ENCODE results near the gene CCDC141. TPM values are rescaled to one million over a fixed set of nuclear protein-coding genes. Genes with fewer than 3 reads are reported as not detected.

The CCDC141 gene
- total RNA-seq, 3 donors from 2014 or later = 0.58 to 0.84 (median 0.74) TPM

DNA sequence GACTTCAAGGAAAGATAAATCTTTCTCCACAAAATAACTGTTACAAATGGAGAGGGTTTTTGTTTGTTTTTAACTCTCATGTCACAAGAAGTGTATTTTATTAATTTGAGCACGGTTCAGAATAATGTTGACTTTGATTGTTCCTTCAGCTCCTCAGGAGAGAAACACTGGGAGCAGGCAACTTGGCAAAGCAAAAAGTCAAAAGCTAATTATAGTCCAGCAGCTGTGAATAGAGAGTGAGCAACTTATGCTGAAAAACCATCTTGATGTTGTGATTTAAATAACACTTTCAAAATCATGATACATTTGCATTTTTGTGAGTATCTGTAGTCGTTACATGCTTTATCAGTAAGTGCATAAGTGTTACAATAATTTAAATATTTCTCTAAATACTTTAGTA lies 205.2 kb downstream of the CCDC141 start:
- Mint-ChIP-seq H3K4me1 (ENCODE audit: low read depth) (no peaks in the 10 kb centered on the region), H3K4me3 (no peak overlapping the region), H3K36me3 (ENCODE audit: insufficient read depth) (peaks cover 27% of the 10 kb centered on the region), H3K9me3 (no peaks in the 10 kb centered on the region), H3K27me3 (ENCODE audit: low read depth) (no peaks in the 10 kb centered on the region)
- no peak for ATAC-seq
- no peak for DNase-seq

DNA sequence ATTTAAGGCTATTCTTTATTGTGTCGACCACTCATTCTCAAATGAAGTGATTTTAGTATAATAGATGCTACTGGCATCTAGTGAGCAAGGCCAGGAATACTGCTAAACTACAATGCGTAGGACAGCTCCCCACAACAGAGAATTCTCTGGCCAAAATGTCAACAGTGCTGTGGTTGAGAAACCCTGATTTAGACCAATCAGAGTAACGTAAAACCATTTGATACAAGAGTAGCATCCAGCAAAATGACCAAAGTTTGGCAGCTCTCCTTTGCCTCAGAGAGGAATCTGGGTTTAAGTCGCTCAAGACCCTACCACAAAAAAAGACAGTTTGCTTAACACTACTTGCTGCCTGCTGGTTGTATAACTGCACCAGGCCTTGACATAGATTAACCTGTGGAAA lies 205.7 kb downstream of the CCDC141 start:
- Mint-ChIP-seq H3K36me3 (ENCODE audit: insufficient read depth) (peaks cover 24% of the 10 kb centered on the region), H3K27me3 (ENCODE audit: low read depth) (no peaks in the 10 kb centered on the region)
- no peak for ATAC-seq

DNA sequence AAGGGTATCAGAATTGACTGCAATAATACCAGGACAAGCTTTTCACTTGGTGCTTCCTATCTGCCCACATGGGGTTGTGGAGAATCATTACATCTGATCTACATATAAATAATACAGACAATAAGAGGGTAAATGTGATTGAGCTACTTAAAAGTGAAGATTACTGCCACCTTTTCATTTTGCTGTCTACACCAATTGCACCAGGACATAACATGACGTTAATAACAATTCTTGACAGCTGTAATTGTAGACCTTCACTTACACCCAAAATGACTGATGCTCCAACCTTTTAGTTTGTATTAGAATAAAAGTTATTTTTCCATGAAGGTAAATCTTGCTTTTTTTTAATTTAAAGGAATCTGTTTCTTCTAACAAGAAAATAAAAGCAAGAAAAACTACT lies 206.2 kb downstream of the CCDC141 start:
- ATAC-seq (no peak), DNase-seq (no peak)
- Mint-ChIP-seq H3K4me3 (no peak overlapping the region), H3K9me3 (no peaks in the 10 kb centered on the region), H3K27me3 (ENCODE audit: low read depth) (no peaks in the 10 kb centered on the region), H3K4me1 (ENCODE audit: low read depth) (no peaks in the 10 kb centered on the region), H3K36me3 (ENCODE audit: insufficient read depth) (peaks cover 24% of the 10 kb centered on the region)

More for the DNA sequence above, 205.7 kb downstream of the CCDC141 start:
- DNase-seq = no peak
- Mint-ChIP-seq H3K4me1 (ENCODE audit: low read depth) (no peaks in the 10 kb centered on the region), H3K9me3 (no peaks in the 10 kb centered on the region), H3K4me3 (no peak overlapping the region)

GRCh38 chr2:178836807-178837206 lies 213.1 kb downstream of the CCDC141 start:
- ATAC-seq (no peak), DNase-seq (no peak)
- no peaks in the 10 kb centered on the region for H3K4me1 Mint-ChIP-seq (ENCODE audit: low read depth)
- H3K27me3 Mint-ChIP-seq (ENCODE audit: low read depth) = no peaks in the 10 kb centered on the region
- H3K36me3 Mint-ChIP-seq (ENCODE audit: insufficient read depth) = peaks cover 16% of the 10 kb centered on the region
- no peaks in the 10 kb centered on the region for H3K9me3 Mint-ChIP-seq
- H3K4me3 Mint-ChIP-seq = no peak overlapping the region

GRCh38 chr2:178834086-178834485 lies 215.9 kb downstream of the CCDC141 start:
- Mint-ChIP-seq H3K4me3 (no peak overlapping the region), H3K4me1 (ENCODE audit: low read depth) (peaks cover 17% of the 10 kb centered on the region), H3K36me3 (ENCODE audit: insufficient read depth) (peaks cover 8% of the 10 kb centered on the region), H3K9me3 (no peaks in the 10 kb centered on the region), H3K27me3 (ENCODE audit: low read depth) (no peaks in the 10 kb centered on the region)
- no peak for DNase-seq
- ATAC-seq = no peak

GRCh38 chr2:178833382-178833781 lies 216.6 kb downstream of the CCDC141 start:
- peaks cover 20% of the 10 kb centered on the region for H3K4me1 Mint-ChIP-seq (ENCODE audit: low read depth)
- ATAC-seq = no peak
- H3K4me3 Mint-ChIP-seq = no peak overlapping the region
- peaks cover 8% of the 10 kb centered on the region for H3K36me3 Mint-ChIP-seq (ENCODE audit: insufficient read depth)
- H3K27me3 Mint-ChIP-seq (ENCODE audit: low read depth) = no peaks in the 10 kb centered on the region
- H3K9me3 Mint-ChIP-seq = no peaks in the 10 kb centered on the region
- no peak for DNase-seq

DNA sequence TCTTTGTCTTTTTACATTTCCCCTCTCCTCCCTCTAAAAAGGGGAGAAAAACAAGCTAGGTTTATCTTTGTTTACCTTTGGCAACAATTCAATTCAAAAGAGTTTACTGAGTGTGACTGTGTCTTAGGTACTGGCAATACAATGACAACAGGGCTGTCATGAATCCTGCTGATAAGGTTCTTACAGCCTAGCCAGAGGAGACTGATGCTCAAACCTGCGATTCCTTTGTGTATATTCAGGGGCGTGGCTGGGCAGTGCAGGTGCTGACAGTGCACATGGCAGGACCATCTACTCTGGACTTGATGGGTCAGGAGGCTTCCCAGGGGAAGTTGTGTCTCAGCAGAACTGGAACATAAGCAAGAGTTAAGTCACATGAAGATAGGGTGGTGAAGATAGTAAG lies 219.5 kb downstream of the CCDC141 start:
- Mint-ChIP-seq H3K4me3 (no peak overlapping the region), H3K9me3 (peaks cover 5% of the 10 kb centered on the region), H3K4me1 (ENCODE audit: low read depth) (peaks cover 20% of the 10 kb centered on the region), H3K36me3 (ENCODE audit: insufficient read depth) (peaks cover 12% of the 10 kb centered on the region), H3K27me3 (ENCODE audit: low read depth) (no peaks in the 10 kb centered on the region)
- ATAC-seq = no peak
- no peak for DNase-seq

DNA sequence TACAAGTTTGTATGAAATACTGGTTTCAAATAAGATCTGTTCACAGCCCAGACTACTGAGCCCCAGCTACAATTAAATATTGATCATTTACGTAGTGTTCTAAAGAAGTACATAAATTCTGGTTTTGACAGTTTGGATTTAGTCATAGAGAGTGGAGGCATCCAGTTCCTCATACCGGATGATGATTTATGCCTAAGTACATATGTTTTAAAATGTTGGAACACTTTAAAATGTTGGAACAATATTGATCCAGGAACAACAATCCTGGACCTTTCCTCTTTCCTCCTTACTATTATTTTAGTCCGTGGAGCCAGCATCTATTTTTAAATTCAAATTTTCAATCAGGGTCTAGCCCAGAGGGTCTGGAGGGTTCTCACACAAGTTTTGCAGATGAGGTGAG lies 220.0 kb downstream of the CCDC141 start:
- ATAC-seq (no peak), DNase-seq (no peak)
- Mint-ChIP-seq H3K27me3 (ENCODE audit: low read depth) (no peaks in the 10 kb centered on the region), H3K4me1 (ENCODE audit: low read depth) (peaks cover 20% of the 10 kb centered on the region), H3K4me3 (no peak overlapping the region), H3K9me3 (peaks cover 5% of the 10 kb centered on the region), H3K36me3 (ENCODE audit: insufficient read depth) (peaks cover 12% of the 10 kb centered on the region)

DNA sequence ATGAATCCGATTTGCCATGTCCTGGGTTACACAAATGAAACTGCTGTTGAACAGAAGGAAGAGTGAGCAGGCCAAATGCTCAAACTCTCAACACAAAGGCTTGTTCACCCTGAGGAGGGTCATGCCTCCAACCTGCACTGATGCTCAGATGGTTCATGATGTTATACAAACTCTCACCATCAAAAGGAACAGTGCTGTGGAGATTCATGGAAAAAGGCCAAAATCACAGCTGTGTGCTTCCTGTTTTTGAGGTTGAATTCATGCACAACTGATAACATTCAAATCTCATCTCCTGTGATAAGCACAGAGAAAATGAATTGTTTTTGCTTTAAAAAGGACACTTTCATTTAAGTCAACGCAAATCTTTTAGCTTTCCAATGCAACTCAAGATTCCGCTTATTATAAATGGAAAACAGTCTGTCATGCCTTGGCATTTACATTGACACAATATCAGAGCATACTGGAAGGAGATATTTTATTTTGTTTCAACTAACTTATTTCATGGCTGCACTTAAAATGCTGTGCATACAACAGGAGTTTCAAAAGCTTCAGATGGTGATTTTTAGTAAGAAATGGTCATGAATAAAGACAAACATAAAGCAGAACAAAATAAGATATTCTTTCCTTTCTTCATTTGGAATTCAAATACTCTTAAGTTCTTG lies 220.5 kb downstream of the CCDC141 start:
- Mint-ChIP-seq H3K27me3 (ENCODE audit: low read depth) (no peaks in the 10 kb centered on the region), H3K36me3 (ENCODE audit: insufficient read depth) (peaks cover 12% of the 10 kb centered on the region), H3K4me3 (no peak overlapping the region), H3K4me1 (ENCODE audit: low read depth) (peaks cover 20% of the 10 kb centered on the region), H3K9me3 (peaks cover 5% of the 10 kb centered on the region)
- DNase-seq (no peak), ATAC-seq (no peak)

GRCh38 chr2:178828486-178828881 lies 221.5 kb downstream of the CCDC141 start:
- Mint-ChIP-seq H3K9me3 (peaks cover 5% of the 10 kb centered on the region), H3K36me3 (ENCODE audit: insufficient read depth) (peaks cover 12% of the 10 kb centered on the region), H3K4me3 (no peak overlapping the region), H3K27me3 (ENCODE audit: low read depth) (no peaks in the 10 kb centered on the region), H3K4me1 (ENCODE audit: low read depth) (peaks cover 20% of the 10 kb centered on the region)
- no peak for ATAC-seq
- DNase-seq = no peak

DNA sequence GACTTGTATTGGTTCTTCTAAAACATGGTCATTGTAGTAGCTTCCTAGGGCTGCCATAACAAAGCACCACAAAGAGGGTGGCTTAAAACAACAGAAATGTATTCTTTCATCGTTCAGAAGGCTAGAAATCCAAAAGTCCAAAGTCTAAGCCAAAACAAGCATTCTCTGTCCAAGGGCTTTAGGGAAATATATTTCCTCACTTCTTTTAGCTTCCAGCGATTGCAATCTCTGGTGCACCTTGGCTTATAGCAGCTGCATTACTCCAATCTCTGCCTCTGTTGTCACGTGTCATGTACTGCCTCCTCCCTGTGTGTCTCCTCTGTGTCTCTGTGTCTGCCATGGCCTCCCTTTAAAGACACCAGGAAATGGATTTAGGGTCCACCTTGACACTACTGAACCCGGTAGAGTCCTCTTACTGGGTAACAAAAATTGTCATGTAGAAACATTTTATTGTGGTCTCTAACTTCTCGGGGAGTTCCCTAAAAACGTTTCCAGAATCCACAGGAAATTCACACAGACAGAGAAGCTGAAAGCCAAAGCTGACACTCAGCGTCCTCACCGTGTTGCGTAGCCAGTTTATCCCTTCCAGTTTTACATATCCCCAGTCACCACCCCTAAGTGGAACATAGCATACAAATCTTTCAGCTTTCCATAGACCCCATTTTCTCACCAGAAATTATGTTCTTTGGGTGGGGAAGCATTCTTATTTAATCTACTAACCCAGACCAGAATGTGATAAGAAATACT lies 222.0 kb downstream of the CCDC141 start:
- DNase-seq (no peak), ATAC-seq (no peak)
- H3K36me3 Mint-ChIP-seq (ENCODE audit: insufficient read depth) = peaks cover 9% of the 10 kb centered on the region
- H3K4me1 Mint-ChIP-seq (ENCODE audit: low read depth) = peaks cover 20% of the 10 kb centered on the region
- no peaks in the 10 kb centered on the region for H3K27me3 Mint-ChIP-seq (ENCODE audit: low read depth)
- no peak overlapping the region for H3K4me3 Mint-ChIP-seq
- peaks cover 5% of the 10 kb centered on the region for H3K9me3 Mint-ChIP-seq

GRCh38 chr2:178827111-178827510 lies 222.8 kb downstream of the CCDC141 start:
- H3K4me3 Mint-ChIP-seq = no peak overlapping the region
- no peaks in the 10 kb centered on the region for H3K27me3 Mint-ChIP-seq (ENCODE audit: low read depth)
- no peak for ATAC-seq
- H3K4me1 Mint-ChIP-seq (ENCODE audit: low read depth) = peaks cover 20% of the 10 kb centered on the region
- peaks cover 8% of the 10 kb centered on the region for H3K36me3 Mint-ChIP-seq (ENCODE audit: insufficient read depth)
- H3K9me3 Mint-ChIP-seq = peaks cover 5% of the 10 kb centered on the region
- no peak for DNase-seq

- no peak for ATAC-seq
- no peak for DNase-seq
- H3K36me3 Mint-ChIP-seq (ENCODE audit: insufficient read depth) = peaks cover 8% of the 10 kb centered on the region
- H3K4me1 Mint-ChIP-seq (ENCODE audit: low read depth) = peaks cover 15% of the 10 kb centered on the region
- peaks cover 5% of the 10 kb centered on the region for H3K9me3 Mint-ChIP-seq
- no peaks in the 10 kb centered on the region for H3K27me3 Mint-ChIP-seq (ENCODE audit: low read depth)
- no peak overlapping the region for H3K4me3 Mint-ChIP-seq
These were observed 224.8 kb downstream of the CCDC141 start for GRCh38 chr2:178825183-178825582.

- no peak for DNase-seq
- ATAC-seq = no peak
- Mint-ChIP-seq H3K4me1 (ENCODE audit: low read depth) (peaks cover 10% of the 10 kb centered on the region), H3K4me3 (no peak overlapping the region), H3K9me3 (peaks cover 5% of the 10 kb centered on the region), H3K27me3 (ENCODE audit: low read depth) (no peaks in the 10 kb centered on the region), H3K36me3 (ENCODE audit: insufficient read depth) (peaks cover 8% of the 10 kb centered on the region)
These were observed 225.8 kb downstream of the CCDC141 start for GRCh38 chr2:178824181-178824580.

DNA sequence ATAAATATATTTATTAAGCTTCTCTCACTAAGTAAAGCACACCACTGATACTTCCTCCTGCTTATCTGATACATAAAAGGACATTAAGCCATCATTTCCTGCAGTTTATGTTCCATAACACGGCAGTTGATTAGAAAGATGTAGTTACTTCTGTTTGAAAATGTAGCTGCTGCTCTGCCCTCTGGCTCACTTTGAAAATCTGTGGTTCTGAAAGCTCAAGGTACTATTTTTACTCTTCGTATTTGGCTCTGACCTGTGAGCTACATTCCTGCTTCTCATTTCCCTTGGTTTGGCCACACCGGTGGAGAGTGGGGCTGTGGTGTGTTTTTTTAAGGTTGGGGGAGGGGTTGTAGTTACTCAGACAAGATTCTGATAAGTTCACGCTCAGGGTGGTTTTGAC lies 229.9 kb downstream of the CCDC141 start:
- DNase-seq = no peak
- Mint-ChIP-seq H3K9me3 (no peaks in the 10 kb centered on the region), H3K4me1 (ENCODE audit: low read depth) (peaks cover 9% of the 10 kb centered on the region), H3K27me3 (ENCODE audit: low read depth) (no peaks in the 10 kb centered on the region), H3K4me3 (peak overlapping the region; percentile 16), H3K36me3 (ENCODE audit: insufficient read depth) (peaks cover 5% of the 10 kb centered on the region)
- ATAC-seq = no peak
